ENCODE results near the gene SEC23A.
"Not testable (repeated sequence)": the region's sequence is repeated elsewhere in the genome, so short reads cannot be mapped to it uniquely, and the experiment has no call there.

Gene SEC23A

DNA sequence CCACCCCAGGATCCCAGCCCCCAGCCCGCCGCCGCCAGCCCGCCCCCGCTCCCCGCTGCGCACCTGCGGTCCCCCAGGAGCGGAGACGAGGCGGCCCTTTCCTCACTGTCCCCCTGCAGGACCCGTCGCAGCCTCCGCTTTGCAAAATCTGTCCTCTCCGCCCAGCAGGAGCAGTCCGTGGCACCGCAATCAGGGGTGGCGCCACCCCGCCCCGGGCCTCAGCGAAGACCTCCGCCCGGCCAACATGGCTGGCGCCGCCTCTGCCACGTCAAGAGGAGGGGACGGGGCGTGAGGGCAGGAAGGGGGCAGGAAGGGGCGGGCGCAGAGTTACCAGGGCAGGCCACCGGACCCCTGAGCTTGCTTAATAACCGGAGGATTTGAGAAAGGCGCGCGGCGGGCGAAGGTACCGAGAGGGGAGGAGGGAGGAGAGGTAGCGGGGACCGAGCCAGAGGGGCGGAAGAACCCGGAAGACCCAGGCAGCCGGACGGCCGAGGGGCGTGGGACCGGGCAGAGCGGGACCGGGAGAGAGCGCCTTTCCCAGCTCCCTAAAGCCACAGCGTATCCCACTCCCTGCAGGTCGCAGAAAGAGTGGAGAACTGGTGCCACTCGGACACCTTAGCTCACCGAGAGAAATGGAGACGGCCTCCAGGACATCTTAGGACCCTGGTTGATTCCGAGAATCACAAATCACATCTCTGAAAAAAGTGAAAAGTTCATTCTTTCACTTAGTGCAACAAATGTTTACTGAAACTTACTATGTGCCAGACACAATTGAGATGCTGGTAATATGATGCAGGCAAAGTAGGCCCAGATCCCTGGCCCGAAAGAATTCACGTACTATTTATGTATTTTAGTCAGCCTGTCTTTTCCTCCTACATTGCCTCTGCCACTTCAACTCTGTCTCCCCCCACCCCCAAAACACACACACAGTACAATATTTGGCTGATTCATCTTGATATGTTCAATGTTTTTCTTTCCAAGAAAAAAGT, at the start of gene SEC23A:
SEC23A (minus strand) TSS at position 267 of the 989 bp plus-strand sequence. CDS start 7,117 bp downstream, outside the sequence.
- in situ Hi-C loops (cut with MboI; ENCODE audit: low sequenced_read_pairs): no loop called here

DNA sequence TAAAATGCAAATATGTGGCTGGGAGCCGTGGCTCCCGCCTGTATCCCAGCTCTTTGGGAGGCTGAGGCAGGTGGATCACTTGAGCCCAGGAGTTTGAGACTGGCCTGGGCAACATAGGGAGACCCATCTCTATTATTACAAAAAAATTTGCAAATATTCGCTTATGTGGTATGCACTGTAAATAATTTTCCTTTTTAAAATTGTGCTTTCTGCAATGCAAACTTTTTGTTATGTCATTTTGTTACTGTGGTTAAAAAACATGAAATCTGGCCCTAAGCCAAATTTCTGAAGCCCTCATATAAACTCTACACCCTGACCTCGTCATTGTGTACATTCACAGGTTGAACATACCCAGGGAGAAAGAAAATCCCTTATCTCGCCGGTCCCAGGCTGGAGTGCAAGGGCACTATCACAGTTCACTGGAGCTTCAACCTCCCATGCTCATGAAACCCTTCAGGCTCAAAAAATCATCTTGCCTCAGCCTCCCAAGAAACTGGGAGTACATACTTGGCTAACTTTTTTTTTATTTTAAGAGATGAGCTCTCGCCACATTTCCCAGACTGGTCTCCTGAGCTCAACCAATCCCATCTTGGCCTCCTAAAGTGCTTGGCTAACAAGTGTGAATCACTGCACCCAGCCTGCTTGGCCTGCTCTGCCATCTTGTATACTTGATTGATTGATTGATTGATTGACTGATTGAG, 42.4 kb upstream of the SEC23A start:
- in situ Hi-C loops (cut with MboI; ENCODE audit: low sequenced_read_pairs): no loop called here

DNA sequence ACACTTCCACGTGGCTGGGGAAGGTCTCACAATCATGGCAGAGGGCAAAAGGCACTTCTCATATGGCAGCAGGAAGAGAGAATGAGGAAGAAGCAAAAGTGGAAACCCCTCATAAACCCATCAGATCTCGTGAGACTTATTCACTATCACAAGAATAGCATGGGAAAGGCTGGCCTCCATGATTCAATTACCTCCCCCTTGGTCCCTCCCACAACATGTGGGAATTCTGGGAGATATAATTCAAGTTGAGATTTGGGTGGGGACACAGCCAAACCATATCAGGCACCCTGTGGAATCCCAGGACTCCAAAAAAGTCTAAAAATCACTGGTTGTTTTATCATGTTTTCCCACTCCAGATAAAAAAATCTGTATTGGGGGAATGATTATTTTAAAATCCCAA, 40.2 kb upstream of the SEC23A start:
- in situ Hi-C loops (cut with MboI; ENCODE audit: low sequenced_read_pairs): not testable (repeated sequence)

DNA sequence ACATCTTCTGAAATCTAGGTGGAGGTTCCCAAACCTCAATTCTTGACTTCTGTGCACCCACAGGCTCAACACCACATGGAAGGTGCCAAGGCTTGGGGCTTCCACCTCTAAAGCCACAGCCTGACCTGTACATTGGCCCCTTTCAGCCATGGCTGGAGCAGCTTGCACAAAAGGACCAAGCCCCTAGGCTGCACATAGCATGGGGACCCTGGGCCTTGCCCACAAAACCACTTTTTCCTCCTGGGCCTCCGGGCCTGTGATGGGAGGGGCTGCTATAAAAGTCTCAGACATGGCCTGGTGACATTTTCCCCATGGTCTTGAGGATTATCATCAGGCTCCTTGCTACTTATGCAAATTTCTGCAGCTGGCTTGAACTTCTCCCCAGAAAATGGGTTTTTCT, 38.6 kb upstream of the SEC23A start:
- in situ Hi-C loops (cut with MboI; ENCODE audit: low sequenced_read_pairs): not testable (repeated sequence)

DNA sequence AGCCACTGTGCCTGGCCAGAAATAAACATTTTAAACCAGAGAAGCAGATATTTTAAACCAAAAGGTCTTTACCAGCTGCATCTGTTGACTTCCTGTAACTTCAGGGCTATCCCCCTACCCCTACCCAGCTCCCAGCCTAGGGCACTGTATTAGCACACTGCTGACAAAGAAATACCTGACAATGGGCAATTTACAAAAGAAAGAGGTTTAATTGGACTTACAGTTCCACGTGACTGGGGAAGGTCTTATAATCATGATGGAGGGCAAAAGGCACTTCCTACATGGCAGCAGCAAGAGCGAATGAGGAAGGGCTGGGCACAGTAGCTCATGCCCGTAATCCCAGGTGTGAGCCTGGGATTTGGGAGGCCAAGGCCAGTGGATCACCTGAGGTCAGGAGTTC, 37.1 kb upstream of the SEC23A start:
- in situ Hi-C loops (cut with MboI; ENCODE audit: low sequenced_read_pairs): no loop called here

DNA sequence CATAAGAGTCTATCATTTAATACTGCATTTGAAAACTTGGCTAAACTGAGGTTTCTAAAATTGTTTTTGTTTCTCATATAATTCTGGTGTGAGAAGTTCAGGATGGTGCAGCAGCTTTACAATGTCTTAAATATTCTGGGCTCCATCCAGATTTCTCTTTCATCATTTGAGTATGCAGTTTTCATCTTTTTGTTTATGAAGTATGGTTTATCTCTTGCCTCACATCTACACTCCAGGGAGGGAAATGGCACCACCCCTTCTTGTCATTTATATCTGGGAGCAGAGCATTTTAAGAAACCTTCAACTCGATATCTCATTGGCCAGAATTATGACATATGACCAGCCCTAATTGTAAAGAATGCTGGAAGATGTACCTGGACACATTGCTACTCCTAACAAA, 35.4 kb upstream of the SEC23A start:
- in situ Hi-C loops (cut with MboI; ENCODE audit: low sequenced_read_pairs): no loop called here

DNA sequence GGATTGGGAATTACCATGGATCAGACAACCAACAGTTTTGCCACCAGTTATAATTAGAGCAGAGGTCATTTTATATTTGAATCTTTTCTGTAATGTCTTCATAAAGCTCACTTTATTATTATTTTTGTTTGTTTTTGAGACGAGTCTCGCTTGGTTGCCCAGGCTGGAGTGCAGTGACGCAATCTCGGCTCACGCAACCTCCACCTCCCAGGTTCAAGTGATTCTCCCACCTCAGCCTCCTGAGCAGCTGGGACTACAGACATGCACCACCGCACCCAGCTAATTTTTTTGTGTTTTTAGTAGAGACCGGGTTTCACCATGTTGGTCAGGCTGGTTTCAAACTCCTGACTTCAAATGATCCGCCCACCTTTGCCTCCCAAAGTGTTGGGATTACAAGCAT, 34.8 kb upstream of the SEC23A start:
- in situ Hi-C loops (cut with MboI; ENCODE audit: low sequenced_read_pairs): not testable (repeated sequence)

DNA sequence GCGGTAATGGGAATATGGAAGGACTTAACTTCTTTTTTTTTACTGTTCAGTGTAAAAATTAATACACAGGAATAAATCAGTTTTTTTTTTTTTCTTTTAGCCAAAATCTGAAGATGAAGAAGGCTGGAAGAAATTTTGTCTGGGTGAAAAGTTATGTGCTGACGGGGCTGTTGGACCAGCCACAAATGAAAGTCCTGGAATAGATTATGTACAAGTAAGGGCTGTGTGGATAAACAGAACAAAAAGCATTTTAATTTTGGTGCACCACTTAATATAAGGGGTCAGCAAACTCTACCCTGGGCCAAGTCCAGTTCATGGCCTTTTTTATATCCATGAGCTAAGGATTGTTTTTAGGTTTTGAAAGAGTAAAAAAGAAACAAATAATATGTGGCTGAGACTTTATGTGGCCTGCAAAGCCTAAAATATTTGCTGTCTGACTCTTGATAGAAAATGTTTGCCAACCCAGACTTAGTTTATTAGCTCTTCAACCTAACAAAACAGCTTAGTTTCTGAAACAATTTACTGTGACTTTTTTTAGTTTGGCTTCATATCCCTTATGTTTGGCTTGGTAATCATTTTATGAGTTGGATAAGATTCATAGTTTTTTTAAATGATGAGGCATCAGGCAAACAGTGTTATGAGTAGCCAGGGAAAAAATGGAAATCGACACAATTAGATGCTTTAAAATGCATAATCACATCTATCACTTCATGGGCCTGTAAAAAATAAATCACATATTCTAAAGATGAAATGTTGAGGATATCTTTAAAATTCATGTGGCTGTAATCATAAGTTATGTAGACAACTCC, 19.5 kb upstream of the SEC23A start:
- in situ Hi-C loops (cut with MboI; ENCODE audit: low sequenced_read_pairs): no loop called here

DNA sequence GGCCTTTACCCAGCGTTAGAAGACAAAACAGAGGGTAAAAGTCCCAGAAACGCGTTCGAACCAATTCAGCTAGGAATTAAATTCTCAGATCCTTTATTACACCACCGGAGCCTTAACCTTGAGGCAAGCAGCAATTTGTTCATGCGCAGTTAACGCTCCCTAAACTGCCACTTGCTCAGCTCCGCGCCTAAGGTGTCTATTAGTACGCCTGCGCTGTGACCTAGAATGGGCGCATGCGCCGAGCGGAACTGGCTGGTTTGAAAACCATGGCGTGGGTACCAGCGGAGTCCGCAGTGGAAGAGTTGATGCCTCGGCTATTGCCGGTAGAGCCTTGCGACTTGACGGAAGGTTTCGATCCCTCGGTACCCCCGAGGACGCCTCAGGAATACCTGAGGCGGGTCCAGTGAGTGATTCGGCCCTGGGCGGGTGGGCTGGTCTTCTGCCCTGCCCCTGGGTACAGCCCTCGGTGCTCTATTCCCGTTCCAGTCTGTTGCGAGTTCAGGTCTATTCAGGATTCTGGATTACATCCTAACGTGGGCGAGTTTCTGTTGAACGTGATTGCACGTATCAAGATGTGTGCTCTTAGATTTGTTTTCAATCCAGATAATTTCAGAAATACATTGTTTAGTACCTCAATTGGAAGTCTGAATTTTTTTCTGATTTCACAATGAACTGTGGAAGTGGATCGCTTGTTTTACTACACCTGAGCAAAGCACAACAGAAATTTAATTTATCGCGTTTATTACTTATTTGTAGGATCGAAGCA, 11.2 kb upstream of the SEC23A start, which contains the start of gene GEMIN2:
GEMIN2 (plus strand) TSS at position 251 of the 766 bp plus-strand sequence; CDS start at position 267, 16 bp downstream.
- in situ Hi-C loops (cut with MboI; ENCODE audit: low sequenced_read_pairs): no loop called here

DNA sequence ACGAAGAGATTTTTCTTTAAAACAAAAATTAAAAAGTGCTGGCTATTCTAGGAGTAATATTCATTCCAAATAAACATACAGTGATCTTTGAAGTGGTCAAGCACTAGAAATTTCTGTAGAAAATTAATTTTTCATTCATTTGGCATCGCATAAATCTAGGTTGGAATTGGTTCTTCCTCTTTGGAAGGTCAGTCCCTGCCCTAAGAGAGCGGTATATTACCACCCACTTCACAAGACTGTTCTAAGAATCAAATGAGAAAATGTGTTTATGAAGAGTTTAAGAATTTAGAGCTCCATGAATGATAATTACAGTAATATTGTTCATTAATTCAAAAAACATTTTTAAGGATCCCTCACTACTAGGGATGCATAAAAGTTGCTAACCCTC, 10.6 kb upstream of the SEC23A start:
- in situ Hi-C loops (cut with MboI; ENCODE audit: low sequenced_read_pairs): no loop called here

DNA sequence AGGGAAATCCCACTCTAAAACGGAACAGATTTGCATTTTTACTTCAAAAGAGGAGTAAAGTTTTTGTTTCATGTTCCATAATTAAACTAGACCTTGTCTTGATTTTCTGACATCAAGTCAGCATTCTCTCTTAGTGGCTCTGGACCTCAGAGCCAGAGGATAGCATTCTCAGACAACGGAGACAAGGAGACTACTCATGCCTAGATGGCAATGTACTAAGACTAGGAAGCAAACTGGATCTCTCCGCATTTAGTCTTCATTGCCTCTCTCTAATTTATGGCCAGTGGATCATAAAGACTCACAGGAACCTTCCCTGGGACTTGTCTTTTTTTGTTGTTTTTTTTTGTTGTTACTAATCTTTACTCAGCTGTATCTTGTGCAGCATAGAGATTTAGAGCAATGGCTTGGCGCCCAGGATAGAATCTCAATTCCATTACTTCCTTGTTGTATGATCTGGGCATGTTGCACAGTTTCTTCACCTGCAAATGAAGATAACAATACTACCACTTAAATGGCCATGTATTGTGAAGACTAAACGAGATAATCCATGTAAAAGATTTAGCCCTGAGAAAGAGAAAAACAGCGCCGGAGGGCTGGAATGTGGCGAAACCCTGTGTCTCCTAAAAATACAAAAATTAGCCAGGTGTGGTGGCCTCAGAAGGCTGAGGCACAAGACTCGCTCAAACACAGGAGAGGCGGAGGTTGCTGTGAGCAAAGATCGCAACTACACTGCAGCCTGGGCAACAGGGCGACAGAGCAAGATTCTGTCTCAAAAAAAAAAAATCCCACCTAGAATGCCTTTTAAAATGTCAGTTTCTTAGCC, 7.1 kb upstream of the SEC23A start:
- in situ Hi-C loops (cut with MboI; ENCODE audit: low sequenced_read_pairs): no loop called here

DNA sequence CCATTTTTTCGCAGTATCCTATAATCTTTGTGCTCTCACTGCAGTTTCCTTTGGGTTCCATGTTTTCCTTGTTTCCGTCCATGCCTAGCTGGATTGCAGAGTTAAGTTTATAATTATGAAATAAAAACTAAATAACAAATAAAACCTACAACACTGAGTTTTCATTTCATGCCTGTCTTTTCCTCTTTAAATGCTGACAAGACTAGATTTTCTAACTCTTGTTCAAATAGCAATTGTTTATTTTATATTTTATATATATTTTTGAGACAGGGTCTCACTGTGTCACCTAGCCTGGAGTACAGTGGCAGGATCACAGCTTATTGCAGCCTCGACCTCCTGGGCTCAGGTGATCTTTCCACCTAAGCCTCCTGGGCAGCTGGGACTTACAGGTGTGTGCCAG, 5.8 kb upstream of the SEC23A start:
- in situ Hi-C loops (cut with MboI; ENCODE audit: low sequenced_read_pairs): no loop called here

DNA sequence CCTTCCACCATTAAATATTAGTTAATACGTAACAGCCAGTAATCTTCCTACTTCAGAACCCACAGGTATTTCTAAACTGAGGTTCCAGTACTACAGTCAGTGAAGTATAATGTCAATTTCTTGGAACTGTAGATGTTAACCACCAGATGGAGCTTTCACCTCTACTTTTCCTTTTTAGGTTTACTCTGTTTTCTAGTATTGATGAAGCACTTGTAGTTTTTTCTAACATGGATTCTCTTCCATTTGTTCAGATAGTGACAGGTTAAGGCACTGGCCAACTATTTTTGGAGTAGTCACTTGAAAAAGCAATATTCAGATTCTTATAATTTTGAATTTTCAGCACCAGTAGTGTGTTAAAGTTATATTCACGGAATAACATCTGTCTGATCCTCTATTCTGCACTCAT, 4.6 kb upstream of the SEC23A start:
- in situ Hi-C loops (cut with MboI; ENCODE audit: low sequenced_read_pairs): no loop called here

DNA sequence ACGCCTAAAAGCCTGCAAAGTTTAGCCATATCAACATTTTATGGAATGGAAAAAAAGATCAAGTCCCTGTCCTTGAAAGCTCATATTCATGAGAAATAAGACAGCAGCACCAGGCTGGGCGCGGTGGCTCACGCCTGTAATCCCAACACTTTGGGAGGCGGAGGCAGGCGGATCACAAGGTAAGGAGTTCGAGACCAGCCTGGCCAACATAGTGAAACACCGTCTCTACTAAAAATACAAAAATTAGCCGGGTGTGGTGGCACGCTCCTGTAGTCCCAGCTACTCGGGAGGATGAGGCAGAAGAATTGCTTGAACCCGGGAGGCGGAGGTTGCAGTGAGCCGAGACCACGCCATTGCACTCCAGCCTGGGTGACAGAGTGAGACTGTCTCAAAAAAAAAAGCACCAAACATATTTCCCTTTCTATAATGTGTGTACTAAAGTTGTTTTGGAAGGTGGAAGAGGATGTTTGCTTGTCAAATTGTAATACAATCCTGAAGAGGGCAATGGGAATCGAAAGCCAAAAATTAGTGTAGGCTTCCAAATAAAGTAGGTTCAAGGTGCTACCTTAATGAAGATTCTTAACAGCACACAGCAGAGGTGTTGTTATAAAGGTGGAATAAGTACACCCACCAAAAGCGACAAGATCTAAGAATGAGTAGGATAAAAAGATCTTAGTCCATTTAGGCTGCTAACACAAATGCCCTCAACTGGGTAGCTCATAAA, 1.2 kb upstream of the SEC23A start:
- in situ Hi-C loops (cut with MboI; ENCODE audit: low sequenced_read_pairs): not testable (repeated sequence)

DNA sequence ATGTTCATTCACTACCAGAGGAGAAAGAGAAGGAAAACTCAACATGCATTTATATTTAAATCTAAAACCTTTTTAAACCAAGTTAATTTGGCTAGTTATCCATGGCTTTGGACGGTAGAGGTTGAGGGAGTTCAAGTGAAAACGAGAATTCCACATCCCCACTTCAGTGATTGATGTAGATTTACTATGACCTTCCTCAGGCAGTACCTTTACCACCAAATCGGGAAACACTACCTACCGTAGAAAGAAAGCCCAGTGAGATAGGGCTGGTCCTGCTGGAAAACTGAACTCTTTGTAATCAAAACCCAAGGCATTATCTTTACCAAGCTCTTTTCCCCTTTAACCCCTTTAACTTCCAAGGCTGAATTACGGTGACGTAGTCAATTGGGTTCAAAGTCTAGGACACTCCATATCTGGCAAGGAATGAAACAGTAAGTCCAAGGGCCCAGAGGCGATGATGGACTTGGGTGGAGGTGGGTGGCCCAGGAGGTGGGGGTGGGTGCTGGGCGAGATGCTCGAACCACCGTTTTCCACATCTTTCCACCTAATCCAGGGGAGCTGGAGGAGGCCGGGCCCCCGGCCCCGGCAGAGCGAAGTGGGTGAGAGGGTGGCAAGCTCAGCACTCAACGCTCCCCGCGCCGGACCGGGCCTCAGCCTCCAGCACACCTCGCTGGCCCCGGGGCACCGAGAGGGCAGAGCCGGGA, 618 bp downstream of the SEC23A start:
- in situ Hi-C loops (cut with MboI; ENCODE audit: low sequenced_read_pairs): no loop called here

DNA sequence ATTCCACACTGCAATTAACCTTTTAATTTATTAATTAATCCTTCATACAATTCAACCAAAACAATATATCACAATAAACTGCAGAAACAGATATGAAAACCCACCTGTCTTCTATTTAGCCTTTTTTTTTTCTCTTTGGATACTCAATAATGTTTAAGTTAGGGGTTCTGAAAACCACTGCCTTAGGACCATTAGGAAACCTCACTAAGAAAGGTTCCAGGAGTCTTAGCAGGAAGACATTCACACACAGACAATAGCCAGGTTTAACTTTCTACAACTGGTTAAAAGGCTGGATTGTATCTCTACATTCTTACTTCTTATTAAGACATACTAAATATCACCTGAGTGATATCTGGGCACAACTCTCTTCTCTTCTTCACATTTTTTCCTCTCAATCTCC, 3.3 kb downstream of the SEC23A start:
- in situ Hi-C loops (cut with MboI; ENCODE audit: low sequenced_read_pairs): no loop called here

DNA sequence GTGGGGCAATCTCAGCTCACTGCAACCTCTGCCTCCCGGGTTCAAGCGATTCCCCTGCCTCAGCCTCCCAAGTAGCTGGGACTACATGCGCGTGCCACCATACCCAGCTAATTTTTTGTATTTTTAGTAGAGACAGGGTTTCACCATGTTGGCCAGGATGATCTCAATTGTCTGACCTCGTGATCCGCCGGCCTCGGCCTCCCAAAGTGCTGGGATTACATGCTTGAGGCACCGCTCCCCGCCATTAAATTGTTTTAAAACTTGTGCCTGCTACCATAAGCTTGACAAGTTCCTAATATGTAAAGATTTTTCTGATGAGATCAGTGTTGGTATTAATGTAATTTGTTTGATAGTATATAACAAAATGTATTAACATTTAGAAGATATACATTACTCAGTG, 3.8 kb downstream of the SEC23A start:
- in situ Hi-C loops (cut with MboI; ENCODE audit: low sequenced_read_pairs): not testable (repeated sequence)

DNA sequence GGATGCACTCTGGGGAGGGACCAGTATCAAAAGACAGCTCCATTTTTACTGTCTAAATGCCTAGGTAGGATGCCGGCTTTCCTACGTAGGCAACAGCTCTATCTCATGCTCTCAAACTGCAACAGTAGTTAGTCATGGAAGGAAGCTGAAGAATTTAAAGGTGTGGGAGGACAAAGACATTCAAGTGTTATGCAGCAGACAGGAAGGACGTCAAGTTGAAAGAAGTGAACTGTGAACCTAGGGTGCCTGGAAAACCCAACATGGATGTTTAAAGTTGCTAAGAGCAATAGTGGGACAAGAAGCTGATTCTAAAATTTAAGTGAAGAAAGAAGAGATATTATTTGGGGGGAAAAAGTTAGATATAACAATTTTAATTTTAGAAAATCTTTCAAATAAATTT, 5.9 kb downstream of the SEC23A start:
- in situ Hi-C loops (cut with MboI; ENCODE audit: low sequenced_read_pairs): no loop called here

Data from hTERT RPE-1 (cell line).